Measurements from ENCODE around the gene LRGUK. TPM values are rescaled to one million over a fixed set of nuclear protein-coding genes. Genes with fewer than 3 reads are reported as not detected.
A peak's percentile ranks its signal among the peaks of the same experiment; 100 is the strongest.

Gene LRGUK
- total RNA-seq, 1 experiment from 2014 or later = 1.9 TPM

DNA sequence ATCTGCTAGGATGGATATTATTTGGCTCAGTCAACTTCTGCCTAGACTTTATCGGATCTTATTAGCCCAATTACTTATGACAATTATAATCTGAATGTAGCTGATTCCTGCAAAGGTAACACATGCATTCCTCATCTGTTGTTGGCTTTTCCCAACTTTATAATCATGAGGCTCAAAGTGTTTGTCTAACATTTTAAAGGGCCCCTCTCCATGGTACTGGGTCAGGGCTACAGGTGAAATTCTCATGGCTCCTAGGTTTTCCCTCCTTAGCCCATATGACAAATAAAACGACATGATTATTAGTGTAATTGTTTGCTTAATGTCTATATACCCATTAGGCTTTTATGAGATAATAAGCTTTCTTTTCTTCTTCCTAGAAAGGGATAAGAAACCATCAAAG, 4.2 kb upstream of the LRGUK start:
- Mint-ChIP-seq H3K4me3 (no peak overlapping the region), H3K4me1 (peaks cover 27% of the 10 kb centered on the region), H3K9me3 (peaks cover 13% of the 10 kb centered on the region), H3K36me3 (no peaks in the 10 kb centered on the region), H3K27me3 (ENCODE audit: low read depth) (no peaks in the 10 kb centered on the region; the same call in 1 of the 2 replicates), H3K27ac (no peak overlapping the region)
- ChIA-PET CTCF (no interaction called here), POLR2A (no interaction called here)
- DNase-seq (ENCODE audit: low spot score) (no peak), ATAC-seq (no peak)
- TF ChIP-seq OVOL2 (CRISPR knock-in tag; IDR thresholded peaks at IDR 0.05; ENCODE audit: borderline replicate concordance) (no peak), CBFB (CRISPR knock-in tag; IDR thresholded peaks at IDR 0.05; ENCODE audit: low read depth) (no peak), PRRX2 (CRISPR knock-in tag; IDR thresholded peaks at IDR 0.05) (no peak), ATF1 (CRISPR knock-in tag; IDR thresholded peaks at IDR 0.05) (no peak), ZBTB43 (CRISPR knock-in tag; IDR thresholded peaks at IDR 0.05) (no peak), IRF2 (CRISPR knock-in tag; IDR thresholded peaks at IDR 0.05; ENCODE audit: borderline replicate concordance, low read depth) (no peak), ZBTB21 (CRISPR knock-in tag; IDR thresholded peaks at IDR 0.05; ENCODE audit: borderline replicate concordance) (no peak), RELA (CRISPR knock-in tag; IDR thresholded peaks at IDR 0.05; ENCODE audit: borderline replicate concordance) (no peak)
- TF ChIP-seq, protein P1, sequence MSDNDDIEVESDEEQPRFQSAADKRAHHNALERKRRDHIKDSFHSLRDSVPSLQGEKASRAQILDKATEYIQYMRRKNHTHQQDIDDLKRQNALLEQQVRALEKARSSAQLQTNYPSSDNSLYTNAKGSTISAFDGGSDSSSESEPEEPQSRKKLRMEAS (CRISPR knock-in tag; IDR thresholded peaks at IDR 0.05) = no peak
- TF ChIP-seq, protein P2, sequence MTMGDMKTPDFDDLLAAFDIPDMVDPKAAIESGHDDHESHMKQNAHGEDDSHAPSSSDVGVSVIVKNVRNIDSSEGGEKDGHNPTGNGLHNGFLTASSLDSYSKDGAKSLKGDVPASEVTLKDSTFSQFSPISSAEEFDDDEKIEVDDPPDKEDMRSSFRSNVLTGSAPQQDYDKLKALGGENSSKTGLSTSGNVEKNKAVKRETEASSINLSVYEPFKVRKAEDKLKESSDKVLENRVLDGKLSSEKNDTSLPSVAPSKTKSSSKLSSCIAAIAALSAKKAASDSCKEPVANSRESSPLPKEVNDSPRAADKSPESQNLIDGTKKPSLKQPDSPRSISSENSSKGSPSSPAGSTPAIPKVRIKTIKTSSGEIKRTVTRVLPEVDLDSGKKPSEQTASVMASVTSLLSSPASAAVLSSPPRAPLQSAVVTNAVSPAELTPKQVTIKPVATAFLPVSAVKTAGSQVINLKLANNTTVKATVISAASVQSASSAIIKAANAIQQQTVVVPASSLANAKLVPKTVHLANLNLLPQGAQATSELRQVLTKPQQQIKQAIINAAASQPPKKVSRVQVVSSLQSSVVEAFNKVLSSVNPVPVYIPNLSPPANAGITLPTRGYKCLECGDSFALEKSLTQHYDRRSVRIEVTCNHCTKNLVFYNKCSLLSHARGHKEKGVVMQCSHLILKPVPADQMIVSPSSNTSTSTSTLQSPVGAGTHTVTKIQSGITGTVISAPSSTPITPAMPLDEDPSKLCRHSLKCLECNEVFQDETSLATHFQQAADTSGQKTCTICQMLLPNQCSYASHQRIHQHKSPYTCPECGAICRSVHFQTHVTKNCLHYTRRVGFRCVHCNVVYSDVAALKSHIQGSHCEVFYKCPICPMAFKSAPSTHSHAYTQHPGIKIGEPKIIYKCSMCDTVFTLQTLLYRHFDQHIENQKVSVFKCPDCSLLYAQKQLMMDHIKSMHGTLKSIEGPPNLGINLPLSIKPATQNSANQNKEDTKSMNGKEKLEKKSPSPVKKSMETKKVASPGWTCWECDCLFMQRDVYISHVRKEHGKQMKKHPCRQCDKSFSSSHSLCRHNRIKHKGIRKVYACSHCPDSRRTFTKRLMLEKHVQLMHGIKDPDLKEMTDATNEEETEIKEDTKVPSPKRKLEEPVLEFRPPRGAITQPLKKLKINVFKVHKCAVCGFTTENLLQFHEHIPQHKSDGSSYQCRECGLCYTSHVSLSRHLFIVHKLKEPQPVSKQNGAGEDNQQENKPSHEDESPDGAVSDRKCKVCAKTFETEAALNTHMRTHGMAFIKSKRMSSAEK (CRISPR knock-in tag; IDR thresholded peaks at IDR 0.05; ENCODE audit: borderline replicate concordance) = no peak
- TF ChIP-seq, protein P3, sequence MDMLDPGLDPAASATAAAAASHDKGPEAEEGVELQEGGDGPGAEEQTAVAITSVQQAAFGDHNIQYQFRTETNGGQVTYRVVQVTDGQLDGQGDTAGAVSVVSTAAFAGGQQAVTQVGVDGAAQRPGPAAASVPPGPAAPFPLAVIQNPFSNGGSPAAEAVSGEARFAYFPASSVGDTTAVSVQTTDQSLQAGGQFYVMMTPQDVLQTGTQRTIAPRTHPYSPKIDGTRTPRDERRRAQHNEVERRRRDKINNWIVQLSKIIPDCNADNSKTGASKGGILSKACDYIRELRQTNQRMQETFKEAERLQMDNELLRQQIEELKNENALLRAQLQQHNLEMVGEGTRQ (CRISPR knock-in tag; IDR thresholded peaks at IDR 0.05) = no peak

DNA sequence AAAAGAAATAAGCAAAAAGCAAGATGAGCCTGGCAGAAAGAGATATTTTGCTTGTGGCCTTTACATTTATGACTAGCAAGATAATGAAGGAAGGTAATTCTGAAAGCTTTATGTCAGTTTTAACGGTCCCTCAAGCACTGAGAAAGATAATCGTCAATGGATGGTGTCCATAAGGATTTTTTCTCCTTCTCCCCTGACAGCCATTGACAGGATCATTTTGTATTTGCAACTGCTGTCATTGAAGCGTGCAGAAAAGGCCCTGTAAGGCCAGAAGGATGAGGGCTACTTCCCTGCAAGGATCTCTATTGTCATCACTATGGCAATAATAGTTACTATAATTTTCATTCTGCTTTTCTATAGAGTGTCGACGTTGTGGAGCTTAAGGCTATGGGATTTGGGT, 994 bp upstream of the LRGUK start:
- ChIA-PET POLR2A (no interaction called here), CTCF (interaction anchor here (3.0 kb wide), 1 partner anchor 15 kb away, joined by 34 read pairs; no protein-coding TSS in a partner anchor)
- Mint-ChIP-seq H3K27me3 (ENCODE audit: low read depth) (no peaks in the 10 kb centered on the region; the same call in 1 of the 2 replicates), H3K4me1 (peaks cover 52% of the 10 kb centered on the region), H3K27ac (no peak overlapping the region), H3K9me3 (no peaks in the 10 kb centered on the region), H3K4me3 (peak overlapping the region; percentile 88), H3K36me3 (no peaks in the 10 kb centered on the region)
- DNase-seq (ENCODE audit: low spot score) = no peak
- no peak for ATAC-seq
- TF ChIP-seq RORB (CRISPR knock-in tag; IDR thresholded peaks at IDR 0.05) (no peak), ZNF219 (CRISPR knock-in tag; IDR thresholded peaks at IDR 0.05; ENCODE audit: borderline replicate concordance) (no peak), GTF2I (CRISPR knock-in tag; conservative IDR thresholded peaks at IDR 0.05) (no peak), NR2C2 (CRISPR knock-in tag; IDR thresholded peaks at IDR 0.05) (no peak), CBFB (CRISPR knock-in tag; IDR thresholded peaks at IDR 0.05; ENCODE audit: low read depth) (no peak), NFYB (CRISPR knock-in tag; conservative IDR thresholded peaks at IDR 0.05; ENCODE audit: low read depth) (no peak), FOXJ3 (CRISPR knock-in tag; IDR thresholded peaks at IDR 0.05; ENCODE audit: borderline replicate concordance) (no peak), SP1 (CRISPR knock-in tag; conservative IDR thresholded peaks at IDR 0.05) (no peak), EMX1 (CRISPR knock-in tag; IDR thresholded peaks at IDR 0.05) (no peak), USF1 (CRISPR knock-in tag; IDR thresholded peaks at IDR 0.05) (no peak)
- TF ChIP-seq, protein P4, sequence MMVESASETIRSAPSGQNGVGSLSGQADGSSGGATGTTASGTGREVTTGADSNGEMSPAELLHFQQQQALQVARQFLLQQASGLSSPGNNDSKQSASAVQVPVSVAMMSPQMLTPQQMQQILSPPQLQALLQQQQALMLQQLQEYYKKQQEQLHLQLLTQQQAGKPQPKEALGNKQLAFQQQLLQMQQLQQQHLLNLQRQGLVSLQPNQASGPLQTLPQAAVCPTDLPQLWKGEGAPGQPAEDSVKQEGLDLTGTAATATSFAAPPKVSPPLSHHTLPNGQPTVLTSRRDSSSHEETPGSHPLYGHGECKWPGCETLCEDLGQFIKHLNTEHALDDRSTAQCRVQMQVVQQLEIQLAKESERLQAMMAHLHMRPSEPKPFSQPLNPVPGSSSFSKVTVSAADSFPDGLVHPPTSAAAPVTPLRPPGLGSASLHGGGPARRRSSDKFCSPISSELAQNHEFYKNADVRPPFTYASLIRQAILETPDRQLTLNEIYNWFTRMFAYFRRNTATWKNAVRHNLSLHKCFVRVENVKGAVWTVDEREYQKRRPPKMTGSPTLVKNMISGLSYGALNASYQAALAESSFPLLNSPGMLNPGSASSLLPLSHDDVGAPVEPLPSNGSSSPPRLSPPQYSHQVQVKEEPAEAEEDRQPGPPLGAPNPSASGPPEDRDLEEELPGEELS (CRISPR knock-in tag; IDR thresholded peaks at IDR 0.05) = no peak
- TF ChIP-seq, protein P5, sequence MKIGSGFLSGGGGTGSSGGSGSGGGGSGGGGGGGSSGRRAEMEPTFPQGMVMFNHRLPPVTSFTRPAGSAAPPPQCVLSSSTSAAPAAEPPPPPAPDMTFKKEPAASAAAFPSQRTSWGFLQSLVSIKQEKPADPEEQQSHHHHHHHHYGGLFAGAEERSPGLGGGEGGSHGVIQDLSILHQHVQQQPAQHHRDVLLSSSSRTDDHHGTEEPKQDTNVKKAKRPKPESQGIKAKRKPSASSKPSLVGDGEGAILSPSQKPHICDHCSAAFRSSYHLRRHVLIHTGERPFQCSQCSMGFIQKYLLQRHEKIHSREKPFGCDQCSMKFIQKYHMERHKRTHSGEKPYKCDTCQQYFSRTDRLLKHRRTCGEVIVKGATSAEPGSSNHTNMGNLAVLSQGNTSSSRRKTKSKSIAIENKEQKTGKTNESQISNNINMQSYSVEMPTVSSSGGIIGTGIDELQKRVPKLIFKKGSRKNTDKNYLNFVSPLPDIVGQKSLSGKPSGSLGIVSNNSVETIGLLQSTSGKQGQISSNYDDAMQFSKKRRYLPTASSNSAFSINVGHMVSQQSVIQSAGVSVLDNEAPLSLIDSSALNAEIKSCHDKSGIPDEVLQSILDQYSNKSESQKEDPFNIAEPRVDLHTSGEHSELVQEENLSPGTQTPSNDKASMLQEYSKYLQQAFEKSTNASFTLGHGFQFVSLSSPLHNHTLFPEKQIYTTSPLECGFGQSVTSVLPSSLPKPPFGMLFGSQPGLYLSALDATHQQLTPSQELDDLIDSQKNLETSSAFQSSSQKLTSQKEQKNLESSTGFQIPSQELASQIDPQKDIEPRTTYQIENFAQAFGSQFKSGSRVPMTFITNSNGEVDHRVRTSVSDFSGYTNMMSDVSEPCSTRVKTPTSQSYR (CRISPR knock-in tag; IDR thresholded peaks at IDR 0.05) = no peak
- TF ChIP-seq, protein P6, sequence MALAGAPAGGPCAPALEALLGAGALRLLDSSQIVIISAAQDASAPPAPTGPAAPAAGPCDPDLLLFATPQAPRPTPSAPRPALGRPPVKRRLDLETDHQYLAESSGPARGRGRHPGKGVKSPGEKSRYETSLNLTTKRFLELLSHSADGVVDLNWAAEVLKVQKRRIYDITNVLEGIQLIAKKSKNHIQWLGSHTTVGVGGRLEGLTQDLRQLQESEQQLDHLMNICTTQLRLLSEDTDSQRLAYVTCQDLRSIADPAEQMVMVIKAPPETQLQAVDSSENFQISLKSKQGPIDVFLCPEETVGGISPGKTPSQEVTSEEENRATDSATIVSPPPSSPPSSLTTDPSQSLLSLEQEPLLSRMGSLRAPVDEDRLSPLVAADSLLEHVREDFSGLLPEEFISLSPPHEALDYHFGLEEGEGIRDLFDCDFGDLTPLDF (CRISPR knock-in tag; IDR thresholded peaks at IDR 0.05) = no peak
